HUDEP-2 (cell line): ENCODE results near the gene PDE4B.

ENCODE experiments used
- DNase-seq, 76 experiments: peaks; one replicate each; lab custom pipeline; 2025; ENCODE audit not compliant: unreplicated experiment in 76 of 76; lab: John Stamatoyannopoulos, UW

PDE4B gene

GRCh38 chr1:66168948-66169671 lies 376.4 kb downstream of the PDE4B start:
- no peak for DNase-seq

DNA sequence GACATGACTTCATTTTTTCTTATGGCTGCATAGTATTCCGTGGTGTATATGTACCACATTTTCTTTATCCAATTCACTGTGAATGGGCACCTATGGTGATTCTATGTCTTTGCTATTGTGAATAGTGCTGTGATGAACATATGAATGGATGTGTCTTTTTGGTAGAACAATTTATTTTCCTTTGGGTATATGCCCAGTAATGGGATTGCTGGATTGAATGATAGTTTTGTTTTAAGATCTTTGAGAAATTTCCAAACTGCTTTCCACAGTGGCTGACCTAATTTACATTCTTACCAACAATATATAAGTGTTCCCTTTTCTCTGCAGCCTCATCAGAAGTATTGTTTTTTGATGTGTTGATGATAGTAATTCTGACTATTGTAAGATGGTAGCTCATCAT lies 379.6 kb downstream of the PDE4B start:
- no peak for DNase-seq

DNA sequence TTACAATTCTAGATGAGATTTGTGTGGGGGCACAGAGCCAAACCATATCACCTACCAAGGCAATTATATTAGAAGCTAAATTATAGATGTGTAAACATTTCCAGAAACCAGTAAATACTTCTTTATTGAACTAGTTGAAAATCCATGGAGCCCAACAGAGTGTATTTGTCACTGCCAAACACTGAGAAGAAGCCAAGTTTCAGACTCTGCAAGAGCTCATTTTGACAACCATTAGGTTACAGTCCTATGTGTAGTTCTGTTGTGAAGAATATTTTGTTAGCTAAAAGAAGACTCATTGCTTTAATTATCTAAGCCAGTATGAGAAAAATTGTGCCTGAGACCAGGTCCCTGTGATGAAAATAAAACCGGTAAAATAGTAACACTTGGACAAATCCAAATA lies 382.4 kb downstream of the PDE4B start:
- DNase-seq, result no peak

GRCh38 chr1:66175581-66175980 lies 382.9 kb downstream of the PDE4B start:
- no peak for DNase-seq

DNA sequence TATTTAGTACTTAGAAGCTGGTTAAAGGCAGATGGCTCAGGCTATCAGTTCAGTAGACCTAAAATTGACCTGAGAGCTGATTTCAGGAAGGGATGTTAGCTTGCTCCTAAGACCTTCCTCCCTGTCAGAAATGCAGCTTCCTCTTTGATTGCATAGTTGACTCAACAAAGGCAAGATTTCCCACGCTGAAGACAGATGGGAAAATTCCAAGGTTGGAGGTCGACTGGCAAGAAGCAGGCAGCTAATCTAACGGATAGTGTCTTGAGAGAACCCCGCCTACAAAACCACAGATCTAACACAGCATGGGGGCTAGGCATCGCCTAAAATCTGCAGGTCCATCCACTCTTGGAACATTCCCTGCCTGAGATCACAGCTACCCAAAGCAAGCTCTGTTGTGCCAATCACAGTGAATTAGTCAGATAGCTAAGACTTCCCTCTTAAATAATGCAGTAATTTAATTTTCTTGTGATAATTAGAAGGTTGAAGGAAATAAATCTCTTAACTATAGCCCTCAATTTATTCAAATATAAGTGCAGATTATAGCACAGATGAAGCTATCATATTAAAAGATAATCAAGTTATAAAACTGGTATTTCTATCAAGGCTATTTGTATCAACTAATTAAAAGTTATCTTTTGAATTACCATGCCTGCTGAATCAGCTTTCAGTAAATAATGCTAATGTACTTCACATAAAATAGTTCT lies 383.5 kb downstream of the PDE4B start:
- DNase-seq, result no peak

GRCh38 chr1:66176832-66177231 lies 384.1 kb downstream of the PDE4B start:
- no peak for DNase-seq

GRCh38 chr1:66177510-66177909 lies 384.8 kb downstream of the PDE4B start:
- no peak for DNase-seq

DNA sequence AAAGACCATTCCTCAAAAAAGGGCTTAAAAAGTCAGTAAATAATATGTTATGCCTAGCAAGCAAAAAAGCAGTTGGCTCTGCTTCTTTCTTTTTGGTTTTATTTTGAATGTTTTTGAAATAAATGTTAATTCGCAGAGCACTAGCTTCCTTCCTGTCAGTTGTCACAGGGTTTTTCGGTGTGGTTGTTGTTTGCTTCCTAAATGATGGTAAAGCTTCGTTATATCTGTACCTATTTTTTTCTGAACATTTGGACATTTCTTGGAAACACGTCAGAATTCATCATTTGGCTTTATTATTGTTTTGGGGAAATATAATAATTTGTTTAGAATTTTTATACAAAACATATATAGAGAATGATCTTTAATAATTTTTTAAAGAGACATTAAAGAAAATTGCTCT lies 389.3 kb downstream of the PDE4B start:
- DNase-seq, result no peak

DNA sequence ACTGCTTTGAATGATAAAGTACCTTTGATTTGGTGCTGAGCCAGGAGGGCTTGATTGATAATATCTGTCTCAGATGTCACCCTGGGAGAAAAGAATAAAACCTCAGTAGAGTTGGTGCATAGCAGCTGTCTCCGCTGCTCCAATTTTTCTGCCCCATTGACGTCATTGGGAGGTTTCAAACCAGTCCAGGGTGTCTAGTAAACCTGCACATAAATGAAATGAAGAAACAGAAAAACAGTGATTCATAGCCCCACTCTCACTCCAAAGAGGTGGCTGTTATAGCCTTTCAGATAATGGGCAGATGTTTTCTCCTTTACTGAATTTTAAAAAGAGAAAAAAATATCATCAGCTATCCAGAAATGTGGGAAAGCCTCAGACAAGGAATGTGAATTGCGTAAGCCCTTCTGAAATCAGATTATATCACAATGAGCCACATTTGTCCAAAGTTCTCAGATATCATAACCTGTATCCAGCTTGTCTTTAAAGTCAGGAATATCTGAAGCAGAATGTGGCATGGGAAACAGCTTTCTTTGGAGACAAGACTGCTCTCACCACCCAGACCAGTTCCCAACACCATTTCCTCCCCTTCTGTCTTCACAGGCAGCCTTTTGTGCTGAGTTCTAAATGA lies 390.0 kb downstream of the PDE4B start:
- DNase-seq, result no peak

DNA sequence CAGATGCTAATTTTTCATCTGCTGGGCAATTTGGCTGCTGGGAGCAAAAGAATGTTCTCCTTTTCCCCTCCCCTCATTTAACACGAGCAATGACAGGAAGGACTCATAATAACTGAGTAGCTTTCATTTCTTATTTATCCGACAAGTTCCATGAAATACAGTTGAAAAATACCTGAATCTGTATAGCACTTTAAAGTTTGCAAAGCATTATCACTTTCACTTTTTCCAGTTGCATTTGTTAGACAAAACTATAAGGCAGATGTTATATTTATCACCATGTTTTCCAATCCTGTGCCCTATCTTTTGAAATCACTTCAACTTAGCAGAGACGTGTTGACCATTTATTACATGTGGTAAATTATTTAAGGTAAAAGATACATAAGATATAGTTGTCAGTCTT lies 390.7 kb downstream of the PDE4B start:
- no peak for DNase-seq

GRCh38 chr1:66197120-66197519 lies 404.4 kb downstream of the PDE4B start:
- no peak for DNase-seq

DNA sequence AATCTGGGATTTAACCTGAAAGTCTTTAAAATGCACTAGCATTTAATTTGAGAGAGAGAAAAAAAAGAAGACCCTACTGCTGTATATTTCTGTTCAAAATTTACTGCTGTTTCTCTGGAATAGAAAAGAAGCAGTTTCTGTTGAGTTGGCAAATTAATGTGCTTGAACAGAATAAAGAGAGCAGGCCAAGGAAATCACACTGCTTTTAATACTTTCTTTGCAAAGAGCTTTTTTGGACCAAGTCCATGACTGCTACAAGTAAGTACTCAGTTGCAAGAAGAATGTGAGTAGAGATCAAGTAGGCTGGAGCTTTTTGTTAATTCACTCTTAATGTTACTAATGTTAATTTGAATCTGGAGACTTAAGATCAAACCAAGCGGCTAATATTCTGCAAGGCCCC lies 405.1 kb downstream of the PDE4B start:
- no peak for DNase-seq

- no peak for DNase-seq
Observed at GRCh38 chr1:66206563-66207144, 414.0 kb downstream of the PDE4B start.

DNA sequence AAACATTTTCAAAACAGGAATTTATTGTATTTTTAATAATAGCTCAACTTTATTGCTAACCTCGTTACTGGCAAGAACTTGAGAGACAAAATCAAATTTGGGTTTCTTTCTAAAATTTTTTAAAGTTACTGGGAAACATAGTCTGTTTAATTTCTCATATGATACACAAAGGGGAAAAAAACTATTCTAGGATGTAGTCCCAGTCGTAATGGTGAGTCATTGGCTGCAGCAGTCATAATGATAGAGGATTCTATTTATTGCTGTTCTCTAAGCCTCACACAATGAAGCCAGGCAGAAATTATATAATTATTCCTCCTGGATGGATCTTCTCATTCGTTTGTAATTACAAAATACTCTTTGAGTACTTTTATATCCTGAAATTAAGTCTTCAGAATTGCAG lies 414.8 kb downstream of the PDE4B start:
- no peak for DNase-seq

- DNase-seq, result no peak
Observed at GRCh38 chr1:66208632-66209031, 415.9 kb downstream of the PDE4B start.

GRCh38 chr1:66210635-66211244 lies 418.0 kb downstream of the PDE4B start:
- no peak for DNase-seq

DNA sequence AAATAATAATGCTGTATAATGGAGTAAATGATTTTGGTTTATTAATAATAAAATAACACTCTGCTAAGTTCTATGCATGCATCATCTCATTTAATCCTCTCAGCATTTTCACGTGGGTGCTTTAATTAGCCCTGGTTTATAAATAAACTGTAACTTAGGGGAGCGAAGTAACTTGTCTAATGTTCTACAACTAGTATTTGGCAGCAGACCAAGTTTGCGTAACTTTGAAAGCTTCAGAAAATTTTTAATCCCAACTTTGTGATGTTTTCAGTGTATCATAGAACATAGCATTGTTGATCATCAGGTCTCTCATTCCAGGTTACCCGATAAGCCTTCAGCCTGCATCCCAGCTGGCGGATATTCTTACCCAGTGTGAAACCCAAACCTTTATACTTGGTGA lies 418.8 kb downstream of the PDE4B start:
- no peak for DNase-seq

DNA sequence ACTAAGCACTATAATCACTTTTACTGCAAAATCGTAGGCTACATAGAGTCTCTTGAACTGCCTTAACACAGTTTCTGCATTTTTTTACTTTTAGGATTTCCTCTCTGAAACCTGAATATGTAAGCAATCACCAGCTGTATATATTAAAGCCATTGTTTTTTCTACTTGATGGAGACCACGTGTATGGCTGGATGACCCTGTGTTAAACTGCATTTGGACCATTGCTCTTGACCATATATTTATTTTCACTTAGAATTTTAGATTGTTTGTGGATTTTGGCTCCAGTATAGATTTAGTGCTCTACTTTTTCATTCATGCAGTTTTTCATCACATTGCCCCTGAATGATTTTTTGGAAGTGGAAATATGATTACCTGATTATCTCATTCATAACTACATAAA lies 420.8 kb downstream of the PDE4B start:
- no peak for DNase-seq

GRCh38 chr1:66214901-66215300 lies 422.2 kb downstream of the PDE4B start:
- no peak for DNase-seq

DNA sequence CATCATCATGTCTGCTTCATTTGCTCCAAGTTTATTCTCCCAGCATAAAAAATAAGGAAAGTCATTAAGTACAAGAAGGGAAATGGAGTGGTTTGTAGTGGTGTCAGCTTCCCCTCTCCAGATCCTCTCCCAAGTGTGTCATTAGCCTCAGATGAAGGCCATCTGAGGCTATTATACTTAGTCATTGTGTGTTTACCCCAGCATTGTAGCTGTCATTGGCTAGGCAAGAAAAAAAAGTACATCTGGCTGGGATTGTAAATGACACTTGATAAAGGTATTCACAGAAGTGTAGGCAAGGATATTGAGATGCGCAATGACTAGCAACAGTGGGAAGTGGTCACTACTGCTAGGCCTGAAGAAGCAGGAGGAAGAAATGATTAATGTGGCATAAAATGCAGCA lies 424.3 kb downstream of the PDE4B start:
- DNase-seq, result no peak

- no peak for DNase-seq
Observed at GRCh38 chr1:66217561-66217960, 424.9 kb downstream of the PDE4B start.
